Stimulated activated CD4-positive, alpha-beta T cell treated with anti-CD3 and anti-CD28 coated beads, Interleukin-1b, Interleukin-23, amount 100 ng/mL, for 4 hours (primary cell): ENCODE data around the gene ATG2A.

Source experiments
- DNase-seq, 2 donors: peaks; one replicate each; pipeline ENCODE4 v3.0.0-alpha.2; 2020; ENCODE audit warnings: low read depth in 2 of 2

The ATG2A gene

GRCh38 chr11:64870176-64870892, 46.7 kb downstream of the ATG2A start:
- no peak for DNase-seq

- no peak for DNase-seq
These were observed 47.3 kb downstream of the ATG2A start for GRCh38 chr11:64869571-64870175.

GRCh38 chr11:64868904-64869570, 48.0 kb downstream of the ATG2A start:
- no peak for DNase-seq

- no peak for DNase-seq
These were observed 49.1 kb downstream of the ATG2A start for GRCh38 chr11:64867748-64868462.

GRCh38 chr11:64866173-64866491, 50.9 kb downstream of the ATG2A start:
- no peak for DNase-seq

DNA sequence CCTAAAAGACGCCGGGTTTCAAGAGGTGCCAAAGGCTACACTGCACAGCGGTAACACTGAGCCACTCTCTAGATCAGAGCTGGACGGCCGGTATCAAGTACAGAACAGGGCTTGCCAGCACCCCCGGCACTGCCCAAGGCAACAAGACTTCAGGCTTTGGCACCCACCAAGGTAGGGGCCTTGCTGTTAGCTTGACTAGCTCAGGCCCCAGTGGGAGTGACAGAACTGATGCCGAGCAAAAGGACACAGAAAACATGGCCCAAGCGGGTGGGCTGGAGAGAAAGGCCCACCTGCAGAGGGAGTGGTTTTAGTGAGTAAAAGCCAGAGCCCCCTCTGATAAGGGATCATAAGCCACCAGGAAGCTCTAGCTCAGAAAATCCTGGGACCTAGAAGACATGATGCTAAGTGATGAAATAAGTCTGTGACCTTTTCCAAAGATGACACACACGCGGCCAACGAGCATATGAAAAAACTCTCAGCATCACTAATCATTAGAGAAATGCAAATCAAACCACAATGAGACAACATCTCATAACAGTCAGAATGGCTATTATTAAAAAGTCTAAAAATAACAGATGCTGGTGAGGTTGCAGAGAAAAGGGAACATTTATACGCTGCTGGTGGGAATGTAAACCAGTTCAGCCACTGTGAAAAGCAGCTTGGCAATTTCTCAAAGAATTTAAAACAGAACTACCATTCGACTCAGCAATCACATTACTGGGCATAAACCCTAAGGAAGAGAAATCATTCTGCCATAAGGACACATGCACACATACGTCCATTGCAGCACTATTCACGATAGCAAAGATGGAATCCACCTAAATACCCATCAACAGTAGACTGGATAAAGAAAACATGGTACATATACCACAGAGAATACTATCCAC, 51.5 kb downstream of the ATG2A start:
- DNase-seq, result no peak

DNA sequence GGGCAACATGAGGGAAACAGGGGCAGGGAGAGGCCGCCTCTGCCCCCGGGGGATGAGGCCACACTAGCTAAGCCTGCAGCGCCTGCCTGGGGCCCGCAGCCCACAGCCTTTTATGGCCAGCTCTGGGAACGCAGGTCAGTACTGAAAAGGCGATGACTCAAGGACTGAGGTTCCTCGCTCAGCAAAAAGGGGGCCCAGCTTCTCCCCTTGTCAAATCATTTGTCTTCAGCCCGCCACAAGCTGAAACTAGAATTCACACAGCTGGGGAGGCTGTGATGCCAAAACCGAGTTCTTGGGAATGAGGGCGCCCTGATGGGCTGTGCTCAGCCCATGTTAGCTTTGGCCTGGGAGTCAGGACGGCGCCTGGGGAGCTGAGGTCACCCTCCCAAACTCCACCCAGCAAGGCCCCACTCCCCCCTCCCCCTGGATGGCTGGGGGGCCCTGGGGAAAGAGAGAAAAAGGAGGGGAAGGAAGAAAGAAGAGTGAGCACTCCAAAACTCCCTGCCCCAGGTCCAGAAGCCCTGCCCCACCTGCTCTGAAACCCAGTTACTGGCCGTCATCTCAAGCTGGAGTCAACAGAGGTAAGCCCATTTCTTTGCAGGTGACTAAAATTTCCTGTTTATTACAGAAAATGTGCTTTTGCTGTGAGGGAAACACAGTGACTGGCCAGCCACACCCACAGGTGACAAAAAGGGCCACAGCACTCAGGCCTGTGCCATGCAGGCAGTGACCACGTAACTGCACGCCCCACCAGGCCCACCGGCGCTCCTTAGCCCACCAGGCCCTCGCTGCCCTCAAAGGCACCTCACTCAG, 52.3 kb downstream of the ATG2A start:
- no peak for DNase-seq

DNA sequence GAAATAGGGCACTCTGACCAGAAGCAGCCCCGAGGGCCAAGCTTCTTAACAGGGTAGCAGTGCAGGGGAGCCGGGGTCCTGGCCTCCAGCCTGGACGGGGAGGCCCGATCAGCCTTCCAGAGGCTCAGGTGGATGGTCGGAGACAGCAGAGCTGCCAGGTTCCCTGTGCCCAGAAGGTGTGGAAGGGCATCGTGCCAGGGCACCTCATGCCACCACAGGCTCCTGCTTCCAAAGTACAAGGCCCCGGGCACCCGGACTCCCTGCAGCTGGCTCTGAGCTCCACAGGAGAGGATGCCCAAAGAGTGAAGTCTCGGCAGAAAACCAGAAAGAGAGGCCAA, 52.9 kb downstream of the ATG2A start:
- DNase-seq, result no peak

- no peak for DNase-seq
These were observed 53.5 kb downstream of the ATG2A start for GRCh38 chr11:64863391-64864060.

GRCh38 chr11:64862987-64863390, 54.0 kb downstream of the ATG2A start:
- no peak for DNase-seq

- no peak for DNase-seq
These were observed 55.6 kb downstream of the ATG2A start for GRCh38 chr11:64861227-64861975.

DNA sequence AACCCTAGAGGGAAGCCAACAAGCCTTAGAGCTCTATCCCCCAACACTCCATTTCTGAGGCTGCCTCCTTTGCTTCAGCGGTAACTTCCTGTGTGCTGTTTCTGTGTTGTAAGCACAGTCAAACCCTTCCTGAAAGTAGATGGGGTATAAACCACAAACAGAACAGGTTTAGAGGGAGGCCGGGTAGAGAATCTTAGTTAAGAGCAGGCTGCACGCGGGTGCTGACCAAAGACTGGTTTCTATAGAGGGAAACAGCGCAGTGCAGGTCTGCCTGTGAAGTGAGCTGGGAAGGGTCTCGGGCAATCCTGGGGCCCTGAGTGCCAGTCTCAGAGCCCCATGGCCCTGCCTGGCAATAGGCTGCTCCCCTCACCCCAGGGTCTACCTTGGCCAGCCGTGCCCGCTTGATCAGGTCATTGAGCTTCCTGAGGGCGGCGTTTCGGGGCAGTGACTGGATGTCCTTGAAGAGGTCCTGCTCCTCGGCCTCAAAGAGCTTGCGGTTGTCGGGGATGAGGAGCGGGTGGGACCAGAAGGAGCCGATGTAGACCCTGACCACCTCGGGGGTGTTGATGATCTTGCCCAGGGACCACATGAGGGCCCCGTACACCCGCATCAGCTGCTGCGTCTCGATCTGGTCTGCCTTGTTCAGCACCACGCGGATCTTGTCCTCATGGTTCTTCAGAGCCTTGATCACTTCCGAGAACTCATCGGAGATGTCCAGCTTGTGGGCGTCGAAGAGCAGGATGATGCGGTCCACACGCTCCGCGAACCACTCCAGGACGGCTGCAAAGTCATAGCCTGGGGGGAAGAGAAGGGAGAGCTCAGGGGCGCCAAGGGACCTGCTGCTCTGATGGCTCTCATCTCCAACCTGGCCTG, 57.2 kb downstream of the ATG2A start:
- DNase-seq, result no peak

GRCh38 chr11:64858467-64859263, 58.3 kb downstream of the ATG2A start:
- DNase-seq, result no peak

GRCh38 chr11:64857485-64857884, 59.5 kb downstream of the ATG2A start:
- no peak for DNase-seq

DNA sequence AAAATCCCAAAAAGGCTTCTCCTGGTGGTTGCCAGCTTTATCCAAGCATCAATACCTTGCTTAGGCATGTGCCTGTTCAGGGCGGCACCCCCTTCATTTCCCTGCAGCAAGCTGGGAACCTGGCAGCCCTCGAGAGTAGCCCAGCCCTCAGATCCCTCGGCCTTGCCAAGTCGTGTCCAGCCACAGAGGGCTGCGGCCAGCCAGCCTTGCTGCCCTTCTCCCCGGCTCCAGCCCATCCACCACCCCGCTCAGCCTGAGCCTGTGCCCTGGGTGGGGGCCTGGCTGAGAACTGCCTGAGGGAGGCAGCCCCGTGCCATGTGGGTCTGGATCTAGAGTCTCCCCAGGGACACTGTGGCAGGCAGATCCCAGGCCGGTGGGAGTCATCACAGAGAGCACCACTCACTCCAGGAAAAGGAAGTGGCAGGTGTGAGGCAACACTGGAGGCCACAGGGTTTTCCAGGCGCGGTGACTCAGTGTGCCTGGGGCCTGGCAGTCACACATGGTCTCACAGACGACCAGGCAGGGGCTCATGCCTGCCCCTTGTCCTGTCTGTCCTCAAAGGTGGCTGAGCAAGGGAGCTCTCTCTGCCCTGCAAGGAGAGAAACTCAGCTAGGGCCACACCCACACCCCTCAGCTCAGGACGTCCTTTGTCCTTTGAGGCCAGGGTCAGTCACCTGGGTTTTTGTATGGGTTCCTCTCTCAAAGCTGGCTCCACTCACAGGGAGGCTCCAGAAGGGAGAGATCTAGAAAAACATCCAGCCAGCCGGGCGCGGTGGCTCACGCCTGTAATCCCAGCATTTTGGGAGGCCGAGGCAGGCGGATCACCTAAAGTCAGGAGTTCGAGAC, 60.4 kb downstream of the ATG2A start:
- no peak for DNase-seq

DNA sequence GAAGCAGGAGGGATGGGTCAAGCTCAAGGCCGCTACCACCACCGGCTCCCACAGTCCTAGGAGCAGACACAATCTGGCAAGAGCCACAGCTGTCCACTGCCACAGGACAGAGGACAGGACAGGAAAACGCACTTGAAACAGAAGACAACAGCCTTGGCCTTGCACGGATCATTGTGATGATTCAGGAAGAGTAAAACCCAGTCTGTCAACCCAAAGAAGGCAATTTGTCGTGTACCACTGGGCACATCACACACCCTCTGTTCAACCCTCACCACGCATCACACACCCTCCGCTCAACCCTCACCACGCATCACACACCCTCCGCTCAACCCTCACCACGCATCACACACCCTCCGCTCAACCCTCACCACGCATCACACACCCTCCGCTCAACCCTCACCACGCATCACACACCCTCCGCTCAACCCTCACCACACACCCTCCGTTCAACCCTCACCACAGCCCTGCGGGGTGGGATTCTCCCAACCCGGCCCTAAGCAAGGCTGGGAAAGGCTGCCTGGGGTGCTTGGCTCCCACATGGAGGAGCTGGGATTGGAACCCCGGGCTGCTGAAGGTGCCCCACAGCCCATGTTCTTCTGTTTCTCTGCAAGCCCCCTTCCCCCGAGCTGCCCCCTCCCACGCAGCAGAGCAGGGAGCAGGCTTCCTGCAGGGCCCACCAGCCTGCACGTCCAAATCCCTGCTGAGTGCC, 61.3 kb downstream of the ATG2A start:
- no peak for DNase-seq
